ENCODE results near the gene MEIS2.

DNA sequence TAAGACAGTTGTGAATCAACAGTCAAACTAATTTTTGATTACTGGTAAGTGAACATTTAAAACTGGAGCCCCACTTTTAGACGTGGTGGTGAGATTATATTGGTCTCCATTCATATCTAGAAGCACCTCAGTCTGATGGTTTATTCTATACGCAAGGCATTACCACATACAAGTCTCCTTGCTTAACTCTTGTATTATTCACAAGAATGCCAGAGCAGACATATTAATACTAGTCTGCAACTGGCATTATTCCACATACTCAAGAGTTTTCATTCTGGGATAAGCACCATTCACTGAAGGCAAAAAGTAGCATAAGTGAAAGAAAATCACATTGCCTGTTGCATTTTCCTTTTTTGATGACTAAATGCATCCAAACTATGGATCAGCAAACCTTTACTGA, 36.9 kb upstream of the MEIS2 start:
- TF ChIP-seq, protein P1, sequence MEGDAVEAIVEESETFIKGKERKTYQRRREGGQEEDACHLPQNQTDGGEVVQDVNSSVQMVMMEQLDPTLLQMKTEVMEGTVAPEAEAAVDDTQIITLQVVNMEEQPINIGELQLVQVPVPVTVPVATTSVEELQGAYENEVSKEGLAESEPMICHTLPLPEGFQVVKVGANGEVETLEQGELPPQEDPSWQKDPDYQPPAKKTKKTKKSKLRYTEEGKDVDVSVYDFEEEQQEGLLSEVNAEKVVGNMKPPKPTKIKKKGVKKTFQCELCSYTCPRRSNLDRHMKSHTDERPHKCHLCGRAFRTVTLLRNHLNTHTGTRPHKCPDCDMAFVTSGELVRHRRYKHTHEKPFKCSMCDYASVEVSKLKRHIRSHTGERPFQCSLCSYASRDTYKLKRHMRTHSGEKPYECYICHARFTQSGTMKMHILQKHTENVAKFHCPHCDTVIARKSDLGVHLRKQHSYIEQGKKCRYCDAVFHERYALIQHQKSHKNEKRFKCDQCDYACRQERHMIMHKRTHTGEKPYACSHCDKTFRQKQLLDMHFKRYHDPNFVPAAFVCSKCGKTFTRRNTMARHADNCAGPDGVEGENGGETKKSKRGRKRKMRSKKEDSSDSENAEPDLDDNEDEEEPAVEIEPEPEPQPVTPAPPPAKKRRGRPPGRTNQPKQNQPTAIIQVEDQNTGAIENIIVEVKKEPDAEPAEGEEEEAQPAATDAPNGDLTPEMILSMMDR (IDR thresholded peaks at IDR 0.05), result no peak
- no peak for TF ChIP-seq EP300 (IDR thresholded peaks at IDR 0.05)
- no peak for TF ChIP-seq POLR2A (IDR thresholded peaks at IDR 0.05)
